HG03108 (cell line): ENCODE data around the gene STEAP1B.
"Not testable (repeated sequence)": the region's sequence is repeated elsewhere in the genome, so short reads cannot be mapped to it uniquely, and the experiment has no call there.

Source experiments
- ATAC-seq: cut with Tn5 transposase; IDR thresholded peaks from one replicate; pipeline ENCODE4 v1.9.1; 2021; ENCODE audit warnings: moderate library complexity; ENCODE audit not compliant: unreplicated experiment

STEAP1B gene

DNA sequence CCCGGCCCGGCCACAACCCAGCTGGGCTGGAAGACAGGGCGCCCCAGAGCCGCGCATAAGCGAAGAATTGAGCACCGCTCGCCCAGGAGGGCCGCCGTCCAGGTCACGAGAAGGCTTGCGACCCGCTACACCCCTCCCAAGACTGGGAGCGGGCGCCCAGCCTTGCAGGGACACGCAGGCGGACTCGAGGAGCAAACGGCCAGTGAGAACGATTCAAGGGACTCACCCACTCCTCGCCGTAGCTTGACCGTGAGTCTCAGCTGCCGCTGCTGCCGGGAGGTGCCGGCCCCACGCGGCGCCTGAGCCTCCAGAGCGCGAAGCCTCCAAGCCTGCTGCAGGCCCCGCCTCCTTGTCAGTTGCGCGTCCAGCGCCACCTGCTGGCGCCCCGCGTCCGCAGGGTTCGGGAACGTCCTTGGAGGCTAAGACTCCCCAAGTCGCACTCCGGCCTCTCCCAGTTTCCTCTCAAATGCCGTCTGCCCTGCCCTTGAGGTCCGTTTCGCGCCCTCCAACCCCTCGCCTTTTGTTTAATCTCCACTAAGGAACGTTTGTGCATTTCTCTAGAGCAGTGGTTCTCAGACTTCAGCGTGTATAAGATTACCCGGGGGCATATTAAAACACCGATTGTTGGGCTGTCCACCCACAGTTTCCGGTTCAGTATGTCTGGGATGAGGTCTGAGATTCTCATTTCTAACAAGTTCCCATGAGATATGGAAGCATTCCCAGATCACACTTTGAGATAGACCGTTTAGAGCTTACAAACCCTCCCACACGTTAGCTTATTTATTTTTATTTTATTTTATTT is at the start of gene STEAP1B:
Gene STEAP1B, minus strand, starts transcription at position 301 of the 802 bp plus-strand sequence. CDS start 5,333 bp downstream, outside the sequence.
- ATAC-seq, result peak; percentile 86

DNA sequence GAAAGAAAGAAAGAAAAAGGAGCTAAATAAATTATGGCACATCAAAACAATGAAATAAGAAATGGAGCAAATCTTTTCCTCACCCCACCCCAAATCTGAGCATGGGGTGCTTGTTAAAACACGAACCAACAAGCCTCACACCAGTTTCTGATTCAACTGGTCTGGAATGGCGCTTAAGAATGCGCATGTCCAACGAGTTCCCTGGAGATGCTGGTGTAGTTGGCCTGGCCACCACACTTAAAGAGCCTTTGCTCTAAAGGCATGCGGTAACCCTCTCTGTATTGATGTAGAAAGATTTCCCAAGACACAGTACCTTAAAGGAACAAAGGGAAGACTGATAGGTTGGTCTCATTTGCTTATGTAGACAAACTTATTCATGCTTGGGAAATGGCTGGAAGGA is 49.1 kb upstream of the STEAP1B start:
- ATAC-seq, result no peak

DNA sequence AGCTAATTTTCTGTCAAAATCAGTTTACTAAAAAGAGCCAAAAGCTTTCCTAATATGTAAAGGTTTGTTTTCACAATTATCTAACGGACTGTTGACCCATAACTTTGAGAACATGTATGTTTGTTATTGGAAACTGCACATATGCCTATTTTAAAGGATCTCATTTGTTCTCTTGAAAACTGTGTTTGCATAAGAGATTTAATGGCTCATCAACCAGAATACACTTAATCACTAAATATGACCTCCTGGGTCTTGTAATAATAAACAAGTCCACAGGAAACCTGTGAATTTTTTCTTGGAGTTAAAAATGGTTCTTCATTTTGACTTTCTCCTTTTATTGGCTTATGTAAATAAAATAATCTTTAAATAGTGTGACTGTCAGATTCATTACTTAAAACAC is 48.3 kb upstream of the STEAP1B start:
- no peak for ATAC-seq

DNA sequence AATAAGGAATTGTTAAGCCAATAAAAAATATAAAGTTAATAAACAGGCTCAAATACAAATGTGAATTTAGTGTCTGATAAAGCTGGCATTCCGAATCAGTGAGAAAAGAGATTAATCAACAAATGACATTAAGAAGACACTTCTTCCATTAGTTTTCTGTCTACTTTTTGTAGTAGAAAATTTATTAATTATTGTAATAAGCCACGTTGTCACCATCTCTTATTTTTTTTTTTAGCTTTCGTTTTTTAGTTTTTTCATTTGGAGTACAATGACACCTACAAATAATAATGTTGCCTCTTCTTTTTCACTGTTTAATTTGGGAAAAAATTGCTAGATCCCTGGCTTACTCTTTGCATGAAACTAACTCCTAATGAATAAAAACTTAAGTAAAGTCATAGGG is 46.8 kb upstream of the STEAP1B start:
- no peak for ATAC-seq

DNA sequence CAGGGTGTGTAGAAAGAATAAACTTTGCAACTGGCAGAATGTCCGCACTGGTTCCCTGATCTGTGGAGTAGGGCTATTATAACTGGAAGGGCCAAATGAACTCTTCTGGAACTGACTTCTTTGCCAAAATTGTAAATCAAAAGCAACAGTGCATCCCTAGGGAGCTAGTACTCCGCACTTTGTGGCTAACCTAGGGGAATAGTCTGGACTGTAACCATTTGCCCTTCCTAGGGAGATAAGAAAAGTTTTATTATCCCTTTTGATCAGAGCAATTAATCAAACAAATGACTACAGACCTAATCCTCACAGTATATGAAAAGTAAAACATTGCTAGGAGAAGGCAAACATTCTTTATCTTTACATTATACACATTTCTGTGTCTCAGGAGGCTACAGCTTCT is 45.5 kb upstream of the STEAP1B start:
- ATAC-seq, result no peak

DNA sequence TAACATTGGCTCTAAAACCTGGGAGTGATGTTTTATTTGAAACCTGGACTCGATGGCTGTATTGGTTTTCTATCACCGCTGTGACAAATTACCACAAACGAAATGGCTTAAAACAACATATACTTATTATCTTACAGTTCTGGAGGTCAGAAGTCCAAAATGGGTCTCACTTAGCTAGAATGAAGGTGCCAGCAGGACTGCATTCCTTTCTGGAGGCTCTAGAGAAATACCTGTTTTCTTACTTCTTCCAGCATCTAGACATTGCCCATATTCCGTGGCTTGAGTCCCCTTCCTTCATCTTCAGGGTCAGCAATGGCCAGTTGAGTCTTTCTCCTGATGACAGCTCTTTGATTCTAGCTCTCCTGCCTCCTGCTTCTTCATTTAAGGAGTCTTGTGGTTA is 44.3 kb upstream of the STEAP1B start:
- no peak for ATAC-seq

DNA sequence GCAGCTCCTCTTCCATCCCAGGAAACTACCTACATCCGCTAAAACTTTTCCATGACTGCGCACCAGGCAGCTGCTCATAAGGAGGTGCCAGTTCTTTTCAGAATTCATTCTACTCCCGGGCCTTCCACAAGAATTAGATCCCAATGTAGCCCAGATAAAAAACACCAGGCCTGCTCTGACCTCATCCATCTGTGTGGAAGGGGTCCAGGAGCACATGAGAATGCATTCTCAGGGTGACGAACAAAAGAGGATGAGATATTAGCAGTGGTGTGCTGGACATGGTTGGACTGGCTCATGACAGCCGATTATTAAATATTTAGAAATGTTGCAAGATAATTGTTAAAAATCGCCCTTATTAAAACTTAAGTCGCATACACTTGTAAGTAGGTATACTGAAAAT is 43.2 kb upstream of the STEAP1B start:
- ATAC-seq, result no peak

DNA sequence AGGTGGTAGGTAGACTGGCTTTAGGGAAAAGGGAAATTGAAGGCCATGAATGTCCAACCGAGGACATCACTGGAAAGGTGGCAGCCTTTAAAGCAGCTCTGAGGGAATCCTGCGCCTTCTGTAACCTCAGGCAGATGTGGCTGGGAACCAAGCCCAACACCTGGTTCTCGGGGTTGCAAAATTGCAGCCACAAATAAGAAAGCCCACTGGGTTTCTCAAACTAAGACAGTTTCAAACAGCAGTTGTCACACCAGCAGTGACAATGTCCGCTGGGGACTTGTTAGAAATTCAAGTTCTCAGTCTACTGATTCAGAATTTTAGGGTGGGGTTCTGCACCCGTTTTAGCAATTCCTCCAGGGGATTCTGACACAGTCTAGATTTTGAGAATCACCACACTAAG is 42.7 kb upstream of the STEAP1B start:
- ATAC-seq, result no peak

DNA sequence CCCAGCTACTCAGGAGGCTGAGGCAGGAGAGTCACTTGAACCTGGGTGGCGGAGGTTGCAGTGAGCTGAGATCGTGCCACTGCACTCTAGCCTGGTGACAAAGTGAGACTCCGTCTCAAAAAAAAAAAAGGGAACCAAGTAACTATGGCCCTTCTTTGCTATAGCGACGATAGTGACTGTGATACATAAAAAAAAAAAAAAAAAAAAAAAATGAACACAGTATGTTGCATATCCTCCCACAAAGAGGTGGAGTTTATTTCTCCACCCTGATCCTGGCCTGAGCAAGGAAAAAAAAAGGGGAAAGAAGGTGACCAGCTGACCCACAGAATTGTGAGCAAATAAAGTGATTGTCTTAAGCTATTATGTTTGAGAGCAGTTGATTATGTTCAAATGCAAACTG is 42.3 kb upstream of the STEAP1B start:
- no peak for ATAC-seq

DNA sequence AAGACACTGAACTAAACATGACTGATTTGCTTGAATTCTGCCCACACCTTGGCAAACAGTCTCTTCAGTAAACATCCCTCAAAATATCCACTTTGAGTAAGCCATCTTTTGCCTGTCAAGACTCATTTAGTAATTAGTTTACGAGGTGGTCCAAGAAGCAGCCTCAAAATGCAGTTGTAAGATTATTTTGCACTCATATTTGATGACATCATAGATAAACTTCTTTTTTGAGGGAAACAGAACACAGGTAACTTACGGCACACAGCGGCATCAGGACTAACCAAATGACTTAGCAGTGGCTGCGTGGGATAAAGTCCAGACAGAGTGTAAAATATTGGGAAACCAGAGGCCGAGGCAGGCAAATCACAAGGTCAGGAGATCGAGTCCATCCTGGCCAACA is 41.8 kb upstream of the STEAP1B start:
- ATAC-seq, result no peak

DNA sequence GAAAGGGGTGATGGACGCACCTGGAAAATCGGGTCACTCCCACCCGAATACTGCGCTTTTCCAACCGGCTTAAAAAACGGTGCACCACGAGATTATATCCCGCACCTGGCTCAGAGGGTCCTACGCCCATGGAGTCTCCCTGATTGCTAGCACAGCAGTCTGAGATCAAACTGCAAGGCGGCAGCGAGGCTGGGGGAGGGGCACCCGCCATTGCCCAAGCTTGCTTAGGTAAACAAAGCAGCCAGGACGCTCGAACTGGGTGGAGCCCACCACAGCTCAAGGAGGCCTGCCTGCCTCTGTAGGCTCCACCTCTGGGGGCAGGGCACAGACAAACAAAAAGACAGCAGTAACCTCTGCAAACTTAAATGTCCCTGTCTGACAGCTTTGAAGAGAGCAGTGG is 28.5 kb upstream of the STEAP1B start:
- not testable (repeated sequence) for ATAC-seq

DNA sequence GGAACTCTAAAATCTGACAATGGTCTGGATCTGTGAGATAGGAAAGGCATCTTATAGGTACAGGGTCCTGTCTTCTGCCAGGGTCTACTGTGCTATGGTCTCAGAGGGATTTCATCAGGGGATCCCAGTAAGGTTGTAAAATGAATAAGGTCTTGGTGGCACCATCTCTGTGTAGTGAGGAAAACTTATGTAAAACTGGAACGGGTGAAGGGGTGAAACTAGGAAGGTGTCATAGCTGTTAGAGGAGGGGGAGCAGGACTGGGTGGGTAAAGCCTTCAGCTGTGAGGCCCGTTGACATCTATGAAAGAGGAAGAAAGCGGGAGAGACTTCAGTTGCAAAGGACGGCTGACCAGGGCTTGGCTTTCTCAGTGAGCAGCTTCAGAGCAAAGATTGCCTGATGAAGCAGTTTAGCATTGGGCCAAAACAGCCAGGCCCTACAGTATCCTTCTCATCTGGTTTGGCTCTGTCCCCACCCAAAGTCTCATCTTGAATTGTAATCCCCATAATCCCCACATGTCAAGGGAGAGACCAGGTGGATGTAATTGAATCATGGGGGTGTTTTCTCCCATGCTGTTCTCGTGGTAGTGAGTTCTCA is 24.5 kb upstream of the STEAP1B start:
- not testable (repeated sequence) for ATAC-seq

DNA sequence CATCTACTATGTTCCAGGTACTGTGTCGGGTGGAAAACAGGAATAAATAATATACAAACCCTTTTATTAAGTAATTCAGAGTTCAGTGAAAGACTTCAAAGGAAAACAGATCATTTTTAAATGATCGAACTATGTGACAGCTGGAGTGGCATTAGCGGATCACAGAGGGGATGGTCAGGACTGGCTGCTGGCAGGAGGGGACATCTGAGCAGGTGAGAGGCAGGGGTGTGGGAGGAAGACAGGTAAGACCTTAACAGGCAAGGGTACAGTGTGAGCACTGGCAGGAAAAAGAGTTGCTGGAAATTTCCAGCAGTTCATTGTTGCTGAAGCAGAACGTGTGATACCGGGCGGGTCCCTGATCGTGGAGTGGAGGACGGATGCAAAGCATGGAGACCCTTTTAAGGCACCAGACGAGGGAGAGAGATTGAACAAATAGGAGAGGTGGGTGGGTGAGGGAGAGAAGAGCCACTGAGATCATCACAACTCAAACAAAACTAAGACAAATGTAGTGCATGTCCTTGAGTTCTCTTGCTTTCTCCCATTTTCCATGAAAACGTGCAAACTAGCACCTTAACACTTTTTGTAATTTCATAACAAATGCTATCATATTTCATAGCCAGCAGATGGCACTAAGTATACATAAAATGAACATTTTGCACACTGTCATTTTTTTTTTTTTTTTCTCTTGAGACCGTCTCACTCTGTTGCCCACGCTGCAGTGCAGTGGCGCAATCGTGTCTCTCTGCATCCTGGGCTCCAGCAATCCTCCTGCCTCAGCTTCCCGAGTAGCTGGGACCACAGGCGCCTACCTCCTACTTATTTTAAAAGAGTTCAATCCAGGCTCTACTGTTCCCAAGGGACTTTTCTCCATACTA is 23.7 kb upstream of the STEAP1B start:
- ATAC-seq, result not testable (repeated sequence)

DNA sequence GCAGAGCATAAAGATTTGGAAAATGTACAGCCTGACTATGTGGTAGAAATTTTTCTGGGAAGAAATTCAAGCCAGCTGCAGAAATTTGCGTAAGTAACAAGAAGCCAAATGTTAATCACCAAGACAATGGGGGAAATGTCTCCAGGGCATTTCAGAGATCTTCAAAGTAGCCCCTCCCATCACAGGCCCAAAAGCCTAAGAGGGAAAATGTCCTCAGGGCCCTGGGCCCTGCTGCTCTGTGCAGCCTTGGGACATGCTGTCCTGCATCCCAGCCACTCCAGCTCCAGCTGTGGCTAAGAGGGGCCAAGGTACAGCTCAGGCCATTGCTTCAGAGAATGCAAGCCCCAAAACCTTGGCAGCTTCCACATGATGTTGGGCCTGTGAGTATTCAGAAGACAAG is 19.6 kb upstream of the STEAP1B start:
- ATAC-seq, result not testable (repeated sequence)

DNA sequence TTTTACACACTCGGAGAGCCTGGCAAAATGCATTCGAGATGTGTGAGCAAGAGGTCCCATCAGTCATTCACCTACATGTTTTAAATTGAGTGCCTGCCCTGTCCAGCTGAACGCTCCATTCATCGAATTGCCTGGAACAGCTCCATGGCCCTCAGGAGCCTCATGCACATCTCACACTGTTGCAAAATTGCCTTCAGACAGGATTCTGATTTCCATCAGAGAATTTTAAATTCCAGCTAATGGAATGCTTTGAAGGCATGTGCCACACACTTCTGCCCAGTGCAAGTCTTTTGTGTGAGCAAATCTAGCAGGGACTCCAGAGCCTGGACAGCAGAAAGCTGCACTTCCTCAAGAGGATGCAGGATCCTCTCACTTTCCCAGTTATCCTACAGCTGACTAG is 17.0 kb upstream of the STEAP1B start:
- ATAC-seq, result not testable (repeated sequence)

DNA sequence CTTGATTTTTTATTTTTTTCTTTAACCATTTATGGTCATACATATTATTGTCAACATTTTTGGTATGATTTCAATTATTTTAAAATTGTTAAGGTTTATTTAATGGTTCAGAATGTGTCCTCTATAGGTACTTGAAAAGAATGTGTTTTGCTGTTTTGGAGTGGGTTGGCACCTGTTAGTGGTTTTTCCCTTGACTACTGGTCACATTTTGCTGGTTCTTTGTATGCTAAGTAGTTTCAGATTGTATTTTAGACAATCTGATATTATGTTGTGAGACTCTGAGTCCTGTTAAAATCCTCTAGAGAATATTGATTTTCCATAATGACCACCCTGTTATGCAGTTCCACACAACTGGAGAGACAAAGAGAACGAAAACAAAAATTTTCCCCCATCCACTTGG is 15.0 kb upstream of the STEAP1B start:
- not testable (repeated sequence) for ATAC-seq

DNA sequence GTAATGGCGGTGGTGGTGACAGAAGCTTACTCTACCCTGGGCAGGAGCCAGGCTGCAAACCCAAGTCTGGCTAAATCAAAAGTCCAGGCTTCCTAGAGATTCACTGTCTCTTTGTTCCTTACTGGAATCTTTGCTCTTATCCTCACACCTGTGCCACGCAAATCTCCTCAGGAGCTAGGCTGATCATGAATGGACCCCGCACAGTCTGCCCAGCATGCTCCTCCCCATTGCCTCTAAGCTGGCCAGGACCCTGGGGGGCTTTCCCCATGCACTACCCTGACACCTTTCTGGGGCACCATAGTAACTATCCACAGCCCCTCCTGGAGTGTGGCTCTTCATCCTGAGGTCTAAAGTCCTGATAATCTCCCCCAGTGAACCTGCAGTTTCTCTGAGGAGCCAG is 7.3 kb upstream of the STEAP1B start:
- not testable (repeated sequence) for ATAC-seq

DNA sequence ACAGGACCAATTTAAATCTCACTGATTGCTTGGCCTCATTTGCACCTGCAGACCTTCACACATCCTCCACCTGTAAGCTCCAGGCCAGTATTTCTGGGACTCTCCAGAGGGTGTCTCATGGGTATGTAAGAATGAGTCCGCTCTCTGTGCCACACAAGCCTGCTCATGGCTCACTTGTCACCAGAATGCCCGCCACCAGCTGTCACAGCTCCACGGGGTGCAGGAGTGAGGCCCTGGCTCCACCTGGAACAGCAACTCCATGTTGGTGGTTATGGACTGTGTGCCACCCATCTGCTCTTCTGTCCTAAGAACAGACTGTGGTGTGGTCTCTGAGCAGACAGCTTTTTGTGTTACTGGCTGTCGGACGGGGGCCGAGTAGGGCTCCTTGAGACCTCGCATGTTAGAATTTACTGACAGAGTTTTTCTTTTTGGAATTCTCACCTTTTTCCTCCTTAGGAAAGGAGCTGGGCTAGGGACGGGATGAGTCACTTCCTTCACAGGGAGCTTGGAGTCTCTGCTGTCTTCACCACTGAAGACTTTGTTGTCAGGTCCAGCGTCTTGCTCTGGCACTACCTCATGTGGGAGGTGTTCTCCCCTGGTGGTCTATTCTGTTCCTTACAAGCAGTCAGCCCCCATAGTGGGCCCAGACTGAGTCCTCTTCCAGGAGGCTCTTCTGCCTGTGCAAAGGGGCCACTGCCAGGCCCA is 6.5 kb upstream of the STEAP1B start:
- ATAC-seq, result not testable (repeated sequence)

DNA sequence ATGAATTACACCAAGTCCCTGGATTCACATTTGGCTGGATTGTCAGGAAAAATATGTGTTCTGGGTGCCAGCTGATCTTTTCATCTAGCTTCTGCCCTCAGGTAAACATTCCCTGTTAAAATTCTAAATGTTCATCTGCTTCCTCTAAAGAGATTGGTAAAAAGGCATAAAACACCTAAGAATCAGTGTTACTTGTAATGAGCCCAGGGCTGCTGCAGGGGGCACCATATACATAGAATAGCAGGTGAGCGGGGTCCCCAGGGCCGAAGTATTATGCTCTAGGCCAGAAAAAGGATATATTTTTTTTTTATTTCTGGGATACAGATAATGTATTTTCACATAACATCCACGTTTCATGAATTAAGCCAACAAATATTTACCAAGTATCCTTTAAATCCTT is 4.5 kb upstream of the STEAP1B start:
- not testable (repeated sequence) for ATAC-seq

DNA sequence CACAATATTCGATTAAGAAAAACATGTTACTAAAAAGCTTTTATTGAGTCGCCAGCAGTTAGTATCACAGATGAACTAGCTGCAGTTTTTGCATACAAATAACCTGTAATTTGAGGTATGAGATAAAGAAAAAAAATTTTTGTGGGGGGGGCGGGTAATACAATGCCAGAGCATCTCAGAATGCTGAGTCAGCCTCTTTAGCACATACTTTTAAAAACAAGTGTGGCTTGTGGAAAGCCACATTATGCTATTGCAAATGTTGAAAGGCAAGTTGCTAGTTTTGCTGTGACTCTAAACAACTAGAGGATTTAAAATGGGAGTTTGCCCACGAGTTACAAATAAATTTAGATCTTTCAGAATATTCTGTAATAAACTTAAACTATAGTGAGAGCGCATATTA is 2.1 kb upstream of the STEAP1B start:
- not testable (repeated sequence) for ATAC-seq

DNA sequence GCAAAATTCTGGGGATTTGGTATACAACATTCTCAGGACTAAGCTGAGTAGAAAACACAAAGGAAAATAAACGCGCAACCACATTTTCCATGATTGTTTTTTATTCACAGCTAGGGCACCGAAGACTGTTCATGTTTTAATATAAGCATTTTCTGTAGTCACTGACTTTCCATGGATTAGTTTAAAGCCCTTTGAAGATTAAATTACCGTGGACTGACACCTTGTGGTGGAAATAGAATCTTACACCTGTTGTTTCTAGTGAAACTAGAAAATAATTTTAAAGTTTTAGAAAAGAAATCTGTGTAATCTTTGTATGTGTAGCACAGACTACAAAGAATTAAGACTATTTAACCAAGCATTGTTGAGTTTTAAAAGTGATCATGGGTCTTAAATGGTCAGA is 1.3 kb upstream of the STEAP1B start:
- ATAC-seq, result not testable (repeated sequence)
